CD4-positive, alpha-beta T cell treated with Interleukin-2 at 100 ng/mL for 4 hours (primary cell): Measurements from ENCODE around the gene PLBD2.

Source experiments
- DNase-seq: peaks from one replicate; pipeline ENCODE4 v3.0.0-alpha.2; 2020; ENCODE audit warnings: low spot score

Gene PLBD2

DNA sequence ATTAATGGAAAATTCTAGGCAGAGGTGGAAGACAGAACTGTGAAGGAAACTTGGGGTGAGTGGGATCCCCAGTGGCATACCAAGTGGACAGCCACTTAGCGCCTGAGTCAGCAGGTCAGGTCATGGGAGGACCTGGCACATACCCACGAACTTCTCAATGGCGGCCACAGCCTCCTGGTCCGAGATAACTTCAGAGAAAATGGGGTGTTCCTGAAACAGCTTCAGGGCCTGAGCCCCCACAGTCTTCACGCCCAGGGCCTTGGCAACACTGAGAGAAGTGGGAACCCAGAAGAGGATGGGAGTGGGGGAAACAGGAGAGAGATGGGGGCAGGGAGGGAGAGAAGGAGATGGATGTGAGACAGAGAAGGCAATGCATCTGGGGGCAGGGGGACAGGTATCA lies 35.4 kb downstream of the PLBD2 start:
- DNase-seq: no peak

DNA sequence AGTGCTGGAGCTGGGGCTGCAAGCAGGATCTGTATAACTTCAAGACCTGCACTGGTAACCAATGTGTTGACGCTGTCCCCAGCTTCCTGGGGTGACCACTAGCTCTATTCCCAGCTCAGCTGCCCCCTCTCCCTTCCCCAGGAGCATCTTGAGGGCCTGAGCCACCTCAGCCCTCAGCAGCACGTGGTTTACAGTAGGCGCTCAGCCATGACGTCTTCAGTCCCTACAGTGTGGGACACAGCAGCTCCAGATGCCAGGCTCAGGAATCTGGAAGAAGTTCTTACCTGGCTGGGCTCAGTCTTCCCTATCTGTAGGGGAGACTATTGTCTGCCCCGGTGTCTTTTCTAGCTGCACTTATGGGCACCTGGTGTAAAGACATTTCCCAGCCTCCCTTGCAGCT lies 36.7 kb downstream of the PLBD2 start:
- DNase-seq: no peak

DNA sequence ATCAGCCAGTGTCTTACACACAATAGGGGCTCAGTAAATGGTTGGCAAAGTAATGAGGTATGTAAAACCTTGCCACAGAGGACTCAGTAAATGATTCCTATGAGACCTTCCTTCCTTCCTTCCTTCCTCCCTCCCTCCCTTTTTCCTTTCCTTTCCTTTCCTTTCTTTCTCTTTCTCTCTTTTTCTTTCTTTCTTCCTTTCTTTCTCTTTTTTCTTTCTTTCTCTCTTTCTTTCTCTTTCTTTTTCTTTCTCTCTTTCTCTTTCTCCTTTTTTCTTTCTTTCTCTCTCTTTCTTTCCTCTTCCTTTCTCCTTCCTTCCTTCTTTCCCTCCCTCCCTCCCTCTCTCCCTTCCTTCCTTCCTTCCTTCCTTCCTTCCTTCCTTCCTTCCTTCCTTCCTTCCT lies 37.8 kb downstream of the PLBD2 start:
- no peak for DNase-seq

DNA sequence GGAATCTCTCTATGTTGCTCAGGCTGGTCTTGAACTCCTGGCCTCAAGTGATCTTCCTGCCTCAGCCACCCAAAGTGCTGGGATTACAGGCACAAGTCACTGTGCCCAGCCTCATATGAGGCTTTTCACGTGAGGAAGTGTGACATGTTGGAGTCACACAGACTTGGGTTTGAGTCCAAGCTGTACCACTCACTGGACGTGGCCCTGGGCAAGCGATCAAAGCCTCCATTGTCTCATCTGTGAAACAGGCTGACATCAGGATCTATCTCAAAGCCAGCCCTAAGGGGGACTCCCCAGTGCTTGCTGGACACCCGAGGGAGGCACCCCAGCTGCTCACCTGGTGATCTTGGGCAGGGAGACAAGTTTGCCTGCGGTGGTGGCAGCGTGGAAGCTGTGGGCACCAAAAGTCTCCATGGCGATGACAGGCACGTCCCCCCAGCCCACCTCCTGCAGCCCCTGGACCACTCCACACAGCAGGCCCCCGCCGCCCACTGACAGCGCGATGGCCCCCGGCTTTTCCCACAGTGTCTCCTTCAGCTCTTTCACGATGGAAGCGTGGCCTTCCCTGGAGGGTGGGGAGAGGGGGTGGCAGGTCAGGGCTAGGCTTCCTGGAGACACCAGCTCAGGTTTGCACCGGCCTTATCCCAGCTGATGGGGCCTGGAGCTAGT lies 38.6 kb downstream of the PLBD2 start:
- DNase-seq: no peak

DNA sequence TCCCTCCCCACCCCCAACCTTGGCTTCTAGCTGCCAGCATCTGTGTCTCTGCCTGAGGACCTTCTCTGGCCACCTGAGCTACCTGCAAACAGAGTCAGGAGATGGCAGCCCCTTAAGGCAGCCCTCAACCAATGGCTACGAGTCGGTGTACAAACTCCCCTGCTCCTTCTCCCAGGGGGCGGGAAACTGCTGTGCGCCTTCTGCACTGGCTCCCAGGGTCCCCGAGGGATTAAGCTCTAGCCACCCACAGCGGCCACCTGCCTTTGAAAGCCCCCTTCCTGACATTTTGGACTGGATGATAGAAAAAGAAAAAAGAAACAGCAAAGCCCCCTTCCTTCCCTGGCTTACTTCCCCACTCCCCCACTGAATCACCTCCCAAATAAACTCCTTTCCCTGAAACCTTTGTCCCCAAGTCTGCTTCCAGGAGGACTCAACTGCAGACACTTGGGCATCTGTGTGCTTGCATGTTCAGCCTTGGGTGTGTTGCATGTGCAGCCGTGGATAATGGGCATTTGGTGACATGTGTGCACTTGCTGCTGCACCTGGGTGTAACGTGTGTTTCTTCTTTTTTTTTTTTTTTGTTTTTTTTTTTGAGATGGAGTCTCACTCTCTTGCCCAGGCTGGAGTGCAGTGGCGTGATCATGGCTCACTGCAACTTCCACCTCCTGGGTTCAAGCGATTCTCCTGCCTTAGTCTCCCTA lies 39.3 kb downstream of the PLBD2 start:
- no peak for DNase-seq

DNA sequence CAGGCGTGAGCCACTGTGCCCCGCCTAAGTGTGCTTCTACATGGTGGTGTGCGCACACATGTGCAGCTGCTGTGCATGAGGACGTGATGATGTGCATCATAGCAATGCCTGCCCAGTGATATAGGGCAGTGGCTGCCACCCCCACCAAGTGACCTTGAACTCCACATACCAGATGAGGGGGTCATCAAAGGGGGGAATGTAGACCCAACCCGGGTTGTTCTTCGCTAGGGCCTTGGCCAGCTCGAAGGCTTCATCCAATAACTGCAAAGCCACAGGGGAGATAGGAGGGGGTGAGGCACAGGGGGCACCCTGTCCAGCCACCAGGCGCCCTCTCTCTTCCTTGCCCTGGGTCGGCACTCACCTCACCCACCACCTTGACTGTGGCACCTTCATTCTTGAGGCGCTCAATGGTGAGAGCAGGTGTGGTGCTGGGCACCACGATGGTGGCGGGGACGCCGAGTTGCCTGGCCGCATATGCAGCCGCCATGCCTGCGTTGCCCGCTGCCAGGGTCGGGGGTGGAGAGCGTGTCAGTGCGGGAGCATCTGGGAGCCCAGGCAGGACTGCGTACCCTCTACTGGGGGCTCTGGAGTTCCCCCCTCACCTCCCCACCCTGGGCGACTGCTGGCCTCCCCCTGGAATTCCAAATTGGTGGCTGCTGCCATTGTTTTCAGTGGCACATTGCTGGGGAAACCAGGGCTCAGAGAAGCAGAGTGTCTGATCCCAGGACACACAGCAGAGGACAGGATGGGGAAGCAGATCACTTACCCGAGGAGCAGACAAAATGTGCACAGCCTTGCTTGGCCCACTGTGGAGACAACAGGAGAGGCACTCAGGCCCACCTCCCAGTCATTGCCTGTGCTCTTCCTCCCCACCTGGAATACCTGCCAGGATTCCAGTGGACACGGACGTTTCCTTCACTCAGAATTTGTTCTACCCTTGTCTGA lies 40.2 kb downstream of the PLBD2 start:
- DNase-seq: no peak

DNA sequence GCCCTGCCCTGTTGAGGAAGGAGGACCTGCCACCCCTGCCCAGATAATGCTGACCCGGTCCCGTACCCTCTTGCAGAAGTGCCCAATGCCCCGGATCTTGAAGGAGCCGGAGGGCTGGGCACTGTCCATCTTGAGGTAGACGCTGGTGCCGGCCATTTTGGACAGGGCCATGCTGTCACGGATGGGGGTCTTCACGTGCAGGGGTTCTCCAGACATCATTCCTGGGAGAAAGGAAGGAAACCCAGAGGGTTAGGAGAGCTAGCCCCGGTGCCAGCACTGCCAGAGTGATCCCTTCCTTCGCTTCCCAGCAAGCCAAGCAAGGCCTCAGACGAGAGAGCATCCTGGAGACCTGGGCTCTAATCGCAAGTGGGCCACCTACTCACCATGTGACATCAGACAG lies 41.1 kb downstream of the PLBD2 start:
- DNase-seq: no peak

DNA sequence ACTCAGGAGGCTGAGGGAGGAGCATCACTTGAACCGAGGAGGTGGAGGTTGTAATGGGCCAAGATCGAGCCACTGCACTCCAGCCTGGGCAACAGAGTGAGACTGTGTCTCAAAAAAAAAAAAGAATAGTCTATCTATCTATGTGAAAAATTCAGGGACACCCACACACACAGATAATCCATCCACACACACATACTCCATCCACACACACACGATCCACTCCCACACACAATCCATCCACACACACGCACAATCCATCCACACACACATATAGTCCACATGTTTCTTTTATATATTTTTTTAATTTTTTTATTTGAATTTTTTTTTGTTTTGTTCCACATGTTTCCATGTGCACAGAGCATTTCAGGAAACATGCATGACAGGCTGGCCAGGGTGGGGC lies 42.0 kb downstream of the PLBD2 start:
- no peak for DNase-seq

DNA sequence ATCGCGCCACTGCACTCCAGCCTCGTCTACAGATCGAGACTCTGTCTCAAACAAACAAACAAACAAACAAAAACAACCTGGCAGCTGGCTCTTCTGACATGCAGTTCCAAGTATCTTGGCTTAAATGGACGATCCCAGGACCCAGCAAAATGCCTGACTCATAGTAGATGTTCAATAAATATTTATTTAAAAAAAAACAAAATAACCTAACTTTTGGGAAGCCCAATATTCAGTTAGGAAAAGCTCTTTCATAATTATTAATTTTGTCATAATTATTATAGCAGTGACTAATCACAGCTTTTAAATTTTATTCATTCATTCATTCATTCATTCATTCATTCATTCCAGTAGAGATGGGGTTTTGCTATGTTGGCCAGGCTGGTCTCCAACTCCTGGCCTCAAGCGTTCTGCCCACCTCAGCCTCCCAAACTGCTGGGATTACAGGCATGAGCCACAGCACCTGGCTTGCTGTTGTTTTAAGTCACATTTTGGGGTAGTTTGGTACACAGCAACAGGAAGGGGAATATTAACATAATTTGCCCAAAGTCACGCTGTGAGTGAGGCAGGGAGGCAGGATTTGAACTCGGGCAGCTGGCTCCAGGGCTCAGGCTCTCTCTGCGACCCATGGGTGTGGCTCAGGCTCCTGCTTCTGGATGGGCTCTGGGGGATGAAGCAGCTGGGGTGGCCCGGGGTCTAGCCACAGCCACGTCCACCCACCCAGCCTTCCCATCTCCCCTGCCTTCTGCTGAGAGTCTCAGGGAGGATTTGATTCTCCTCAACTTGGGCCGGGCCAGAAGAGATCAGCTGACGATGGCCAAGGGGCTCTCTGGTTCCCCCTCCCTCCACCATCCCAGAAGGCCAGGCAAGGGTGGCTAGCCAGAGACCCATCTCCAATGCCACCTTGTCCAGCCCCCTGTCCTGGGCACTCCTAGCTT lies 42.9 kb downstream of the PLBD2 start:
- DNase-seq: no peak

DNA sequence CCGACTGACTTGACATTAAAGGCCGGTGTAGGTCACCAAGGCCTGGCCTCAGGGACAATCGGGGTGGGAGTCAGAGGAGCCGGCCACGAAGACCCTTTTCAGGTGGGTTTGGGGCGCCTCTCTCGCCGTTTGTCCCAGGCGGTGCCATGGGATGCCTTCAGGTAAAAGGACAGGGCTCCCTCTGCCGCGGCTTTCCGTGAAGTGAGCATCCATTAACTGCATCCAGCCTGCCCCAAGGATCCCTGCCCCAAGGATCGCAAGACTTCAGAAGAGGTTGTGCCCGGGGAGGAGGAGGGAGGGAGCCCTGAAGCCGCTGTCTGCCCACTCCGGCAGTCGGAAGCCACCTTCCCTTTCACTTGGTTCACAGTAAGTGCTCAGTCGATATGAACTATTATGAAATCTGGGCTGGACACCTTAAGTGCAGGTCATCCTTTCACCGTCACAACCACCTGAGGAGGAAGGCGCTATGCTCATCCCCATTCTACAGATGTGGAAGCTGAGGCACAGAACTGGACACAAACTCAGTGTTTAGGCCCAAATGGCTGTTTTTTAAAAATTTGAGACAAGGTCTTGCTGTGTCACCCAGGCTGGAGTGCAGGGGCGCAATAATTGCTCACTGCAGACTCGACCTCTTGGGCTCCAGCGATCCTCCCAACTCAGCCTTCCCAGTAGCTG lies 44.3 kb downstream of the PLBD2 start:
- DNase-seq: no peak

DNA sequence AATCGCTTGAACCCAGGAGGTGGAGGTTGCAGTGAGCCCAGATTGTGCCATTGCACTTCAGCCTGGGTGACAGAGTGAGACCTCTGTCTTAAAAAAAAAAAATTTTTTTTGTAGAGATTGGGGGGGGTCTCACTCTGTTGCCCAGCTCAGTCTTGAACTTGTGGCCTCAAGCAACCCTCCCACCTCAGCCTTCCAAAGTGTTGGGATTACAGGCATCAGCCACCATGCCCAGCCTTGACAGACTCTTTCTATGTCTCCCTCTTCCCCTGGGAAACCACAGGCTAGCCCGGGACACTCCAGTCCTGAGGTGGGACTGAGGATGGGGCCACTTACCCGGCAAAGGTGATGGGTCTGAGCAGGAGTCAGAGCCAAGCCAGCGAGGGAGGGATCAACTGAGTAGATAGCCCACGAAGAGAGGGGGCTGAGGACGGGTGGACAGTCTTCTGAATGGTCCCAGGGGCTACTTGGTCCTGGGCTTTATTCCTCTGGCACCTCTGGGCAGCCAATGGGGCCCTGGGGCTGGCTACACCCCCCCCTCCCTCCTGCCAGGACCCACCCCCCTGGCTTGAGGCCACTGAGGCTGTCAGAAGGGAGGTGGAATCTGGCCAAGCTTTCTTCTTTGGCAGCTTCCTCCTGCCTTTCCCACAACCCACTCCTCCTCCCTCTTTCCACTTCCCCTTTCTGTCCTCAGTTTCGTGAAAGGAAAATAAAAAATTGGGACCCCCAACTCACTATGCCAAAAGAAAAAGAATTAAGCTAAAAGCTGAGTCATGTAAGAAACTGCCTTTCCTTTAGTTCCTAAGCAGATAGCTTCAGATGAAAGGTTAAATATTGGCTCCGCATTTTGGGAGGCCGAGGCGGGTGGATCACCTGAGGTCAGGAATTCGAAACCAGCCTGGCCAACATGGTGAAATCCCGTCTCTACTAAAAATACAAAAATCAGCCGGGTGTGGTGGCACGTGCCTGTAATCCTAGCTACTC lies 45.3 kb downstream of the PLBD2 start, which contains the start of gene SDS:
Gene SDS (minus strand): TSS at position 453 of the 981 bp plus-strand sequence. CDS start 4,179 bp downstream, outside the sequence.
- no peak for DNase-seq

DNA sequence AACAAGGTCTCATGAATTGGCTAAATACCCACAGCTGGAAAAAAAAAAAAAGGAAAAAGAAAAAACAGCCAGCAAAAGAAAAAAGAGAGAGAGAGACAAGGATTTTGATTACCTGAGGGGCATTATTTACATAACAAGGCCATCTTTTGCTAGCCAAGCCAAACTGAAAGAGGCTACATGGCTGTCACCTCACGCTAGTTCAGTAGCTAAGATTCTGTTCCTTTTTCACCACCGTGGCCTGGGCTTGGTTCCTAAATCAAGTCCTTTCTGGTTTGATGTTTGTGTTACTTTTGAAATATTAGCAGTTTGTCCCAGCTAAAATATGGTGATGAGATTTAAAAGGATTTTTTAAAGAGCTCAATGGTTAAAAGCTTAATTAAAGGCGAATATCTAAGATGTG lies 47.3 kb downstream of the PLBD2 start:
- no peak for DNase-seq

DNA sequence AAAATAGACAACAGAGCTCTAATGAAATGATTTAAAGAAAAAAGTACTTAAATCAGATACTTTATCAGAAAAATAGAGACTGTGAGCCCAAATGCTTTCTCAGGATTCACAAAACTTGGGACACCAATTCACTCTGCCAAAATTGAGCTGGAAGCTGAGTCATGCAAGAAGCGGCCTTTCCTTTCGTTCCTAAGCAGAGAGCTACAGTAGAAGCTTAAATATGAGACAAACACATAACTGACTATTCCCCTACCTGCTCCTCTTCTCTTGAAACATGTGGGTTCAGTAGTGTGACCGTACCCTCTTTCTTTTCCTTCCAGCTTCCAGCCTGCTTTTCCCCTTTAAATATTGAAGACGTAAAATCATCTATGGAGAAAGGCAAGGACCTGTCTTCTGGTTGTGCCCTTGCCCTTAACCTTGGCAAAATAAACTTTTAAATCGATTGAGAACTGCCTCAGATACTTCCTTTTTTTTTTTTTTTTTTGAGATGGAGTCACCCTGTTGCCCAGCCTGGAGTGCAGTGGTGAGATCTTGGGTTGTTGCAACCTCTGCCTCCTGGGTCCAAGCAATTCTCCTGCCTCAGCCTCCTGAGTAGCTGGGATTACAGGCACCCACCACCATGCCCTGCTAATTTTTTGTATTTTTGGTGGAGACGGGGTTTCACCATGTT lies 49.7 kb downstream of the PLBD2 start:
- DNase-seq: no peak

DNA sequence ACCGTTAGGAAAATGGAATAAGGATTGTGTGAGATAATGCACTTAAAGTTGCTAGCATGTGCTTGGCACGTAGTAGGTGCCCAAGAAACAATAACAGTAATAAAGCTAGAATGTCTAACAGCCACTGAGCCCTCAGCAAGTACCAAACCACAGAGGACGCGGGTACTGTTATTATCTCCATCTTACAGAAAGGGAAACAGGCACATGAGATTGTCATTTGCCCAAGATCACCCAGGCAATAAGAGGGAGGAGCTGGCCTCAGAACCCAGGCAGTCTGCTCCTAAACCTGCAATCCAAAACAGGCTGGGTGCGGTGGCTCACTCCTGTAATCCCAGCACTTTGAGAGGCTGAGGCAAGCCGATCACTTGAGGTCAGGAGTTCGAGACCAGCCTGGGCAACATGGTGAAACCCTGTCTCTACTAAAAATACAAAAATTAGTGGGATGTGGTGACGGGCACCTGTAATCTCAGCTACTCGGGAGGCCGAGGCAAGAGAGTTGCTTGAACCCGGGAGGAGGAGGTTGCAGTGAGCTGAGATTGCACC lies 50.4 kb downstream of the PLBD2 start:
- DNase-seq: no peak

DNA sequence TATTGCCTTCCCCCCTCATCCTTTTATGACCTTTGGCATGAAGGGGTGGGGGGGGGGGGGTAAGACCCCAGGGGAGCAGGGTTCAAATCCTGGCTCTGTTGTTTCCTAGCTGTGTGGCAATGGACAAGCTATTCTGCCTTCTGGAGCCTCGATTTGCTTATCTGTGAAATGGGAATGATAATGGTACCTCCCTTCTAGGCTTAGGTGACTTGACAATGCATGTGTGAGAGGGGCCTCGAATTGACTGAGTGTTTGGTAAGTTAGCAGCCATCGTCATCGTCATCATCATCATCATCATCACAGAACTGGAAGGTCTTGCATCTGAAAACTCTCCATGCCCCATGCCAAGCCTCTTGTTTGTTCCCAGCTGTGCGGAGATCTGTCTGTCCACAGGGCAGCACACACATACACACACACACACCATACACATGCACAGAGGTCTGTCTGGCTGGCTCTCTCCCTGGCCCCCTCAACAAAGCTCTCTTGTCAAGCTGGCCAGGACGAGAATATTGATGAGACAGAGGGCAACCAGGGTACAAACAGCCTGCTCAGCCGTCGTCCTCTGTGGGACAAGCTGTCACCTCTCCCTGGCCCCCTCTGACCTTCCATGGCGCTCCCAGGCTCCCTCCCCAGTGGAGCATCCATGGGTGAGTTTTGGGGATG lies 51.2 kb downstream of the PLBD2 start:
- no peak for DNase-seq

DNA sequence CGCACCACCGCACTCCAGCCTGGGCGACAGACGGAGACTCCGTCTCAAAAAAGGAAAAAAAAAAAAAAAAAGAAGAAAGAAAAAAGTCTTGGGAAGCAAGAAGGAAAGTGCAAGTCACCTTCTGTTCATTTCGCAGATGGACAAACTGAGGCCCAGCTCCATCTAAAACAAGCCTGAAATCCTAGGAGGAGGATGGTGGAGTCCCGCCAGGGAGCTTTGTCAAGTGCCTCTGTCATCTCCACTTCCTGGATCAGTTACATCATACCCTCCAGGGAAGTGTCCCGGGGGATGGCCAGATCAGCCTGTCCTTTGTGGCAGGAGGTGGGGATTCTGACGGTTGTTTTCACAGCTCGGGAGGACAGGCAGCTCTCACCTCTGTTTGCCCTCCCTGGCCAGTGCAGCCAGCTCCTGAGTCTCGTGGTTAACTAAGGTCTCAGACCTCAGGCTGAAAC lies 55.1 kb downstream of the PLBD2 start:
- DNase-seq: no peak

DNA sequence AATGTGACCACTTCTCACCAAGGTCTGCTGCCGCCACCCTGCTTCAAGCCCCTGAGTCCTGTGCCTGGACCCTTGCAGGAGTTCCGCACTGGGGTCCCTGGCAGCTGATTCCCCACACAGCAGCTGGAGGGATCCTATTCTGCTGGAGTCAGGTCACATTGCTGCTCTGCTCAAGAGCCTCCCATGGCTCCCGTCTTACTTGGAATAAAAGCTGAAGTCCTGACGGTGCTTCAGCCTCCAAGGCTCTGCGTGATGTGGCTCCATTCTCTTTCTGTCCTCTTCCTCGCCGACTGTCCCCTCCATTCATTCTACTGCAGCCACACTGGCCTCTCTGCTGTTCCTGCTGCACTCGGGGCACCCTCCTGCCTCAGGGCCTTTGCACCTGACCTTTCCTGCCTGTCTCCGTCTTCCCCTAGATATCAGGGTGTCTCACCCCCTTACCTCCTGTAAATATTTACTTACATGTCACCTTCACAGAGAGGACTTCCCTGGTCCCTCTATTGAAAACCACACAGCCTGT lies 56.2 kb downstream of the PLBD2 start:
- DNase-seq: no peak
